Measurements from ENCODE around the gene BATF3.

BATF3 gene

GRCh38 chr1:212701910-212702309 is 2.3 kb upstream of the BATF3 start:
- Histone ChIP-seq H2AFZ (ENCODE audit: low read length) (no peak overlapping the region), H3K36me3 (ENCODE audit: insufficient read depth, low read length) (no peaks in the 10 kb centered on the region), H3K9ac (ENCODE audit: low read depth, low read length, poor library complexity, severe bottlenecking) (no peak overlapping the region), H3K27me3 (ENCODE audit: insufficient read depth, low read length, poor library complexity, severe bottlenecking) (no peaks in the 10 kb centered on the region), H3K9me2 (replicated peaks; ENCODE audit: low read depth, low read length) (no peaks in the 10 kb centered on the region), H3K4me3 (ENCODE audit: low read length, poor library complexity, severe bottlenecking) (no peak overlapping the region), H3K79me2 (ENCODE audit: insufficient read depth, low read length) (peaks cover 17% of the 10 kb centered on the region), H3K9me3 (ENCODE audit: insufficient read depth, low read depth, low read length) (no peaks in the 10 kb centered on the region), H3K4me2 (ENCODE audit: low read depth, low read length, poor library complexity, severe bottlenecking) (no peak overlapping the region), H3K4me1 (ENCODE audit: insufficient read depth, low read length, poor library complexity, severe bottlenecking) (peaks cover 20% of the 10 kb centered on the region), H4K20me1 (ENCODE audit: insufficient read depth, low read length, poor library complexity, severe bottlenecking) (no peaks in the 10 kb centered on the region), H3F3A (ENCODE audit: low read depth) (peaks cover 18% of the 10 kb centered on the region; the same call in 1 of the 2 replicates)
- TF ChIP-seq CTCF (conservative IDR thresholded peaks at IDR 0.05; ENCODE audit: low read length) (peak; percentile 17; the same call in 1 of the 2 replicates), EZH2phosphoT487 (IDR thresholded peaks at IDR 0.05; ENCODE audit: borderline replicate concordance) (no peak)

- peak overlapping the region; percentile 83 for H3K4me3 ChIP-seq (ENCODE audit: low read length, poor library complexity, severe bottlenecking)
- no peaks in the 10 kb centered on the region for H4K20me1 ChIP-seq (ENCODE audit: insufficient read depth, low read length, poor library complexity, severe bottlenecking)
- H3K4me2 ChIP-seq (ENCODE audit: low read depth, low read length, poor library complexity, severe bottlenecking), result peak overlapping the region; percentile 96
- no peaks in the 10 kb centered on the region for H3K27me3 ChIP-seq (ENCODE audit: insufficient read depth, low read length, poor library complexity, severe bottlenecking)
- H3K9me3 ChIP-seq (ENCODE audit: insufficient read depth, low read depth, low read length), result no peaks in the 10 kb centered on the region
- H3F3A ChIP-seq (ENCODE audit: low read depth), result peaks cover 18% of the 10 kb centered on the region; the same call in 1 of the 2 replicates
- peaks cover 20% of the 10 kb centered on the region for H3K4me1 ChIP-seq (ENCODE audit: insufficient read depth, low read length, poor library complexity, severe bottlenecking)
- peak overlapping the region; percentile 99 for H2AFZ ChIP-seq (ENCODE audit: low read length)
- peaks cover 17% of the 10 kb centered on the region for H3K79me2 ChIP-seq (ENCODE audit: insufficient read depth, low read length)
- no peaks in the 10 kb centered on the region for H3K36me3 ChIP-seq (ENCODE audit: insufficient read depth, low read length)
- no peaks in the 10 kb centered on the region for H3K9me2 ChIP-seq (replicated peaks; ENCODE audit: low read depth, low read length)
- H3K9ac ChIP-seq (ENCODE audit: low read depth, low read length, poor library complexity, severe bottlenecking), result peak overlapping the region; percentile 68
- TF ChIP-seq CTCF (conservative IDR thresholded peaks at IDR 0.05; ENCODE audit: low read length), result no peak; the same call in 1 of the 2 replicates
- TF ChIP-seq EZH2phosphoT487 (IDR thresholded peaks at IDR 0.05; ENCODE audit: borderline replicate concordance), result no peak
These were observed 1.5 kb upstream of the BATF3 start for GRCh38 chr1:212700892-212701819.

GRCh38 chr1:212700223-212700891 is 717 bp upstream of the BATF3 start:
- Histone ChIP-seq H2AFZ (ENCODE audit: low read length) (peak overlapping the region; percentile 99), H3K79me2 (ENCODE audit: insufficient read depth, low read length) (peaks cover 17% of the 10 kb centered on the region), H3F3A (ENCODE audit: low read depth) (peaks cover 18% of the 10 kb centered on the region; the same call in 1 of the 2 replicates), H3K4me2 (ENCODE audit: low read depth, low read length, poor library complexity, severe bottlenecking) (peak overlapping the region; percentile 96), H3K9me2 (replicated peaks; ENCODE audit: low read depth, low read length) (no peaks in the 10 kb centered on the region), H3K4me1 (ENCODE audit: insufficient read depth, low read length, poor library complexity, severe bottlenecking) (peaks cover 20% of the 10 kb centered on the region), H3K9ac (ENCODE audit: low read depth, low read length, poor library complexity, severe bottlenecking) (peak overlapping the region; percentile 68), H4K20me1 (ENCODE audit: insufficient read depth, low read length, poor library complexity, severe bottlenecking) (no peaks in the 10 kb centered on the region), H3K9me3 (ENCODE audit: insufficient read depth, low read depth, low read length) (no peaks in the 10 kb centered on the region), H3K36me3 (ENCODE audit: insufficient read depth, low read length) (no peaks in the 10 kb centered on the region), H3K27me3 (ENCODE audit: insufficient read depth, low read length, poor library complexity, severe bottlenecking) (no peaks in the 10 kb centered on the region), H3K4me3 (ENCODE audit: low read length, poor library complexity, severe bottlenecking) (peak overlapping the region; percentile 83)
- TF ChIP-seq CTCF (conservative IDR thresholded peaks at IDR 0.05; ENCODE audit: low read length) (no peak), EZH2phosphoT487 (IDR thresholded peaks at IDR 0.05; ENCODE audit: borderline replicate concordance) (no peak)
